ENCODE results near the gene CCDC137.

GRCh38 chr17:81712468-81713003 lies 46.0 kb downstream of the CCDC137 start:
- TF ChIP-seq JUND (IDR thresholded peaks at IDR 0.05) (no peak), POLR2AphosphoS5 (IDR thresholded peaks at IDR 0.05; ENCODE audit: low read depth, low read length) (no peak), GABPA (IDR thresholded peaks at IDR 0.05; ENCODE audit: low read depth) (no peak), NFIC (IDR thresholded peaks at IDR 0.05; ENCODE audit: borderline replicate concordance) (no peak), NRF1 (IDR thresholded peaks at IDR 0.05; ENCODE audit: low read depth, low read length) (no peak), TCF12 (IDR thresholded peaks at IDR 0.05) (no peak), EZH2phosphoT487 (IDR thresholded peaks at IDR 0.05; ENCODE audit: borderline replicate concordance, low read depth) (no peak), IRF3 (IDR thresholded peaks at IDR 0.05; ENCODE audit: low read depth, low read length) (no peak), MAX (IDR thresholded peaks at IDR 0.05; ENCODE audit: low read depth) (0 out of 2 replicates have a peak, but pooled peaks have one; percentile 9), MEF2A (IDR thresholded peaks at IDR 0.05; ENCODE audit: borderline replicate concordance, low read depth) (no peak)
- TF ChIP-seq, protein P1, sequence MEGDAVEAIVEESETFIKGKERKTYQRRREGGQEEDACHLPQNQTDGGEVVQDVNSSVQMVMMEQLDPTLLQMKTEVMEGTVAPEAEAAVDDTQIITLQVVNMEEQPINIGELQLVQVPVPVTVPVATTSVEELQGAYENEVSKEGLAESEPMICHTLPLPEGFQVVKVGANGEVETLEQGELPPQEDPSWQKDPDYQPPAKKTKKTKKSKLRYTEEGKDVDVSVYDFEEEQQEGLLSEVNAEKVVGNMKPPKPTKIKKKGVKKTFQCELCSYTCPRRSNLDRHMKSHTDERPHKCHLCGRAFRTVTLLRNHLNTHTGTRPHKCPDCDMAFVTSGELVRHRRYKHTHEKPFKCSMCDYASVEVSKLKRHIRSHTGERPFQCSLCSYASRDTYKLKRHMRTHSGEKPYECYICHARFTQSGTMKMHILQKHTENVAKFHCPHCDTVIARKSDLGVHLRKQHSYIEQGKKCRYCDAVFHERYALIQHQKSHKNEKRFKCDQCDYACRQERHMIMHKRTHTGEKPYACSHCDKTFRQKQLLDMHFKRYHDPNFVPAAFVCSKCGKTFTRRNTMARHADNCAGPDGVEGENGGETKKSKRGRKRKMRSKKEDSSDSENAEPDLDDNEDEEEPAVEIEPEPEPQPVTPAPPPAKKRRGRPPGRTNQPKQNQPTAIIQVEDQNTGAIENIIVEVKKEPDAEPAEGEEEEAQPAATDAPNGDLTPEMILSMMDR (IDR thresholded peaks at IDR 0.05) = peak; percentile 29
- TF ChIP-seq, protein P2, sequence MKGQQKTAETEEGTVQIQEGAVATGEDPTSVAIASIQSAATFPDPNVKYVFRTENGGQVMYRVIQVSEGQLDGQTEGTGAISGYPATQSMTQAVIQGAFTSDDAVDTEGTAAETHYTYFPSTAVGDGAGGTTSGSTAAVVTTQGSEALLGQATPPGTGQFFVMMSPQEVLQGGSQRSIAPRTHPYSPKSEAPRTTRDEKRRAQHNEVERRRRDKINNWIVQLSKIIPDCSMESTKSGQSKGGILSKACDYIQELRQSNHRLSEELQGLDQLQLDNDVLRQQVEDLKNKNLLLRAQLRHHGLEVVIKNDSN (IDR thresholded peaks at IDR 0.05; ENCODE audit: borderline replicate concordance, low read depth) = no peak
